Progenitor cell of endocrine pancreas (in vitro differentiated cells): ENCODE results near the gene GNAI3. TPM values are rescaled to one million over a fixed set of nuclear protein-coding genes. Genes with fewer than 3 reads are reported as not detected.

Experiments used
- DNase-seq: peaks from one replicate; pipeline ENCODE4 v3.0.0; 2021; ENCODE audit warnings: low spot score; ENCODE audit not compliant: unreplicated experiment
- H3K27ac Mint-ChIP-seq: 2 replicates; pipeline ENCODE4 v1.8.0; 2021; ENCODE audit warnings: mild to moderate bottlenecking, moderate library complexity, mixed read lengths
- H3K27me3 Mint-ChIP-seq: 2 replicates; pipeline ENCODE4 v1.8.0; 2021; ENCODE audit warnings: mixed read lengths
- H3K36me3 Mint-ChIP-seq: 2 replicates; pipeline ENCODE4 v1.8.0; 2022; ENCODE audit warnings: mixed read lengths; ENCODE audit not compliant: insufficient read depth
- H3K4me1 Mint-ChIP-seq: 2 replicates; pipeline ENCODE4 v1.8.0; 2021; ENCODE audit warnings: low read depth, mixed read lengths
- H3K4me3 Mint-ChIP-seq: 2 replicates; pipeline ENCODE4 v1.8.0; 2021; ENCODE audit warnings: low read depth, mild to moderate bottlenecking, moderate library complexity, mixed read lengths
- H3K9me3 Mint-ChIP-seq: 2 replicates; pipeline ENCODE4 v1.8.0; 2021; ENCODE audit warnings: low read depth, mixed read lengths
- total RNA-seq: library from RNA; stranded (reverse); gene quantifications from 2 replicates; pipeline ENCODE4 v1.2.1, GENCODE V29; 2021
- TF ChIP-seq, protein P1 (sequence below): fragments of 200-600 bp; sonication (generic); IDR thresholded peaks from one replicate; pipeline ENCODE4 v1.5.0; 2021; ENCODE audit warnings: antibody characterized with exemption, mild to moderate bottlenecking; ENCODE audit not compliant: unreplicated experiment

GNAI3 gene
- total RNA-seq, 1 donor from 2014 or later: 10.0 TPM

DNA sequence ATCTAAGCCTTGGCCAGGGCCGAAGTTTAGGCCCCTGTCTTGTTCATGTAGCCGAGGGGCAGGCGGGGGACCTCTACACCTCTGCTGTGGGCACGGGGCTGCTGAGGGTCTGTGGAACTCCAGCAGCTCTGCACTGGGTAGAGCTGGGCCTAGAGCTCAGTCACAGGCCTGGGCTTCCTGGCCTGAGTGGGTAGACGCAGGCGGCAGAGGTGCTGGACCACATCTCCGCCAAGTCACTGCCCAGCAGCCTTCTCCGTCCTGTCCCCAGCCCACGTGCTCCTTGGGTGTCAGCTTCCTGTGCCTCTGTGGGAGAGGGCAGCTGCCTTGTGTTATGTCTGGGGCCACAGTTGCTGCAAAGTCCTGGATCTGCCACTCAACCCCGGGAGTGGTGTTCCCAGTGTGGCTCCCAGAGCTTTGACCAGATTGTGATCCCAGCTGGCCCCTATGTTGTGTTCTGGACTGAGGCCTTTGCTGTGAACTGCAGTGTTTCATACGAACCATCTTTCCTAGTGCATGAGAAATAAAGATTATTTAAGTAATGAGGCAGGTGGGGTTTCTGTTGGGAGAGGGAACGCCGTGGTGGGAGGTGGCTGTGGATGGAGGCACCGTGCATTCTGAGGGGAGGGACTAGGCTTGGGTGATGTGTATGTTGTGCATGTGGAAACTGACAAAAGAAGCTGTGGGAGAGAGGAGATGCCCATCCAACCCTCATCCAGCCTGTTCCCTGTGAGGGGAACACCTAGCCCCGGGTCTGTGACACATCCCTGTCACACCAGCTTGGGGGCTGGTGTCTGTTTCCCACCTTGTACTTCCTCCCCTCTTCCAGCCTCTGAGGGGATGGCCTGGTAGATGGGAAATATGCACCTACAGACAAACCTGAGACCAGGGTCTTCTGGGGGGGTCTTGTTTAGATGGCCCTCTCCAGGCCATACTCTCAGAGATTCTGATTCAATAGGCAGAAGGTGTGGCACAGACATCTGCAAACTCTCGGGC is 83.4 kb downstream of the GNAI3 start:
- TF ChIP-seq, protein P1, sequence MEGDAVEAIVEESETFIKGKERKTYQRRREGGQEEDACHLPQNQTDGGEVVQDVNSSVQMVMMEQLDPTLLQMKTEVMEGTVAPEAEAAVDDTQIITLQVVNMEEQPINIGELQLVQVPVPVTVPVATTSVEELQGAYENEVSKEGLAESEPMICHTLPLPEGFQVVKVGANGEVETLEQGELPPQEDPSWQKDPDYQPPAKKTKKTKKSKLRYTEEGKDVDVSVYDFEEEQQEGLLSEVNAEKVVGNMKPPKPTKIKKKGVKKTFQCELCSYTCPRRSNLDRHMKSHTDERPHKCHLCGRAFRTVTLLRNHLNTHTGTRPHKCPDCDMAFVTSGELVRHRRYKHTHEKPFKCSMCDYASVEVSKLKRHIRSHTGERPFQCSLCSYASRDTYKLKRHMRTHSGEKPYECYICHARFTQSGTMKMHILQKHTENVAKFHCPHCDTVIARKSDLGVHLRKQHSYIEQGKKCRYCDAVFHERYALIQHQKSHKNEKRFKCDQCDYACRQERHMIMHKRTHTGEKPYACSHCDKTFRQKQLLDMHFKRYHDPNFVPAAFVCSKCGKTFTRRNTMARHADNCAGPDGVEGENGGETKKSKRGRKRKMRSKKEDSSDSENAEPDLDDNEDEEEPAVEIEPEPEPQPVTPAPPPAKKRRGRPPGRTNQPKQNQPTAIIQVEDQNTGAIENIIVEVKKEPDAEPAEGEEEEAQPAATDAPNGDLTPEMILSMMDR: no peak
- Mint-ChIP-seq H3K9me3 (no peaks in the 10 kb centered on the region), H3K4me3 (no peak overlapping the region), H3K4me1 (peaks cover 3% of the 10 kb centered on the region), H3K36me3 (peaks cover 8% of the 10 kb centered on the region), H3K27me3 (no peaks in the 10 kb centered on the region), H3K27ac (no peak overlapping the region)
- DNase-seq: no peak

DNA sequence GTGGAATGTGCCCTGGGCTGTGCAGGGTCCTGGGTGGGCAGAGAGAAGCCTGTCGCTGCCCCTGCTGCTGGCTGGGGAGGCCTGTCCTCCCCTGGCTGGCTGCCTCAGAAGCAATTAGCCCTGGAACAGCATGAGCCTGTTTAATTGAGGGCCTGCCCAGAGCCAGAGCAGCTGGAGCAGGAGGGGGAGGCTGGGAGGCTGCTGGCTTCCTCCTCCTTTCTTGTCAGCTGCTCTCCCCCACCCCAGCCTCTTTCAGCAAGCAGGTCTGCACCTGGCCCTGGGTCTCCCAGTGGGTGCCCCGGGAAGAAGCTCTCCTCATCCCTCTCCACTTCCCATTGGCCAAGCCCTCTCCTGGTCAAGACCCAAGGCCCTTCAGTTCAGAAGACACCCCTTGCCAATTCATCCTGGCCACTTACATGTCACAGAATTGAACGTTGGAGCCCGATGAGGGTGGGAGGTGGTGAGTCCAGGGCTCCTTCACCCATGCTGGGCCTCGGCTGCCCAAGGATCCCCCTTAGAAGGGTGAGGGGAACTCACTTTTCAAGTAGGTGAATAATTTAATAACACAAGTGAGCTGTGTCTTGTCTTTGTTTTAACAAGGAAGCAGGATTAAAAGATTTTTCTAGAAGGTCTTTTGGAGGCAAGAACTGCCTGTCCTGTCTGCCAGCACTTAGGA is 84.4 kb downstream of the GNAI3 start:
- Mint-ChIP-seq H3K27ac (no peak overlapping the region), H3K36me3 (peaks cover 7% of the 10 kb centered on the region), H3K27me3 (no peaks in the 10 kb centered on the region), H3K4me3 (no peak overlapping the region), H3K9me3 (no peaks in the 10 kb centered on the region), H3K4me1 (peaks cover 3% of the 10 kb centered on the region)
- no peak for DNase-seq
- TF ChIP-seq, protein P1: no peak

DNA sequence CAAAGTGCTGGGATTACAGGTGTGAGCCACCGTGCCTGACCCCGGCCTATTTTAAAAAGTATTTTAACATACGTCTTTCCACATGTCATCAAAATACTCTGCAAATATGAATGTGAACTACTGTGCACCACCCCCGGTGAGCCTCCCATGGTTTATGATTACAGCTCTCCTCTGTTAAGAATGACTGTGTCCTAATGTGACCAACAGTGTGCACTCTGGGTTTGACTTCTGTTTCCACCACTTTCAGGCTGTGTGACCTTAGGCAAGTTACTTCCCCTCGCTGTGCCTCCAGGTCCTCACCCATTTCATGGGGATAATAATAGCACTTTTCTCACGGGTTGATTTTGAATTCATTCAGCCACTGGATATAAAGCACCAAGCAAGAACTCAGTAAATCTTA is 85.9 kb downstream of the GNAI3 start:
- no peak for DNase-seq
- Mint-ChIP-seq H3K4me1 (peaks cover 8% of the 10 kb centered on the region), H3K27ac (no peak overlapping the region), H3K4me3 (no peak overlapping the region), H3K36me3 (peaks cover 5% of the 10 kb centered on the region), H3K27me3 (no peaks in the 10 kb centered on the region), H3K9me3 (no peaks in the 10 kb centered on the region)
- TF ChIP-seq, protein P1: no peak

DNA sequence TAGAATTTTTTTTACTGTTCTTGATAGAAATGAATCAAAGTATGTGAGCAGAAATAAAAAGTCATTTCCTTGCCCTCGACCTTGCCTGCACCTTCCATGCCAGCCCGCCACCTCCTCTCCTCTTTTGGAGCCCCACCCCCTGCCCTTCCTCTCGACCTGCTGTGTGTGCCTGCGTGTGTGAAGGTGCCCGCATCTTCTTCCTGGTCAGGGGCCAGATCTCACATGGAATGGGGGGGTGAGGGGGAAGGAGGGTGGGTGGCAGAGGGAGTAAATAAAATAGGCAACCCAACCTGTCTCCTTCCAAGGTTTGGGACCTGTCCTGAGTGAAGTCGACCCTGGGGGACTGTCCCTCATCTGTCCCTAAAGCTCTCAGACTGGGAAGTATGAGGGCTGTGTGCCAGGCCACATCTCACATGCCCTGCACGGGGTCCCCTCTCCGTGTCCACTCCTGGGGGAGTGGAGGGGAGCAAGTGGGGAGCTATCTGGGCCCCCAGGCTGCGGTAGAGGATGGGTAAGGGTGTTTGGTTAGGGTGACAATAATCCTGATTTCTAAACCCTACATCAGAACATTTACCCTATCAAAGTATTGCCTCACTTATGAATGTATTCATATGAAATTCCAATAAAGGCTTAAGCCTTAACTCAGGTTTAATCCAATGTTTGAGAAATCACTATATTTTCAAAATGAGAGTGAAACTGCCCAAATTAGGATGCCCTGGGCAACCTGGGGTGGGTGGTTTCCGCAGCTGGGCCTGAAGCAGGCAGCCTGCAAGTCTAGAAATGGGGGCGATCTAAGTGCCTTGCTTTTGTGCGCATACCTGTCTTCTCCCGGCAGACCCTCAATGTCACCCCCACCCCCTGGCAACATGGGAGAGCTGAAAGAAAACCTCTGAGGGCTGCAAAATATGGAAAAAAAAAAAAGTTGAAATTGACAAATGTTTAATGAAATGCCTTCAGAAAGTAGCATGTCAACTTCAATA is 86.6 kb downstream of the GNAI3 start:
- DNase-seq: no peak
- peaks cover 4% of the 10 kb centered on the region for H3K36me3 Mint-ChIP-seq
- no peak overlapping the region for H3K4me3 Mint-ChIP-seq
- TF ChIP-seq, protein P1: no peak
- H3K27me3 Mint-ChIP-seq: no peaks in the 10 kb centered on the region
- no peaks in the 10 kb centered on the region for H3K9me3 Mint-ChIP-seq
- H3K4me1 Mint-ChIP-seq: peaks cover 10% of the 10 kb centered on the region
- no peak overlapping the region for H3K27ac Mint-ChIP-seq
